Measurements from ENCODE around the gene PATJ.

The PATJ gene

DNA sequence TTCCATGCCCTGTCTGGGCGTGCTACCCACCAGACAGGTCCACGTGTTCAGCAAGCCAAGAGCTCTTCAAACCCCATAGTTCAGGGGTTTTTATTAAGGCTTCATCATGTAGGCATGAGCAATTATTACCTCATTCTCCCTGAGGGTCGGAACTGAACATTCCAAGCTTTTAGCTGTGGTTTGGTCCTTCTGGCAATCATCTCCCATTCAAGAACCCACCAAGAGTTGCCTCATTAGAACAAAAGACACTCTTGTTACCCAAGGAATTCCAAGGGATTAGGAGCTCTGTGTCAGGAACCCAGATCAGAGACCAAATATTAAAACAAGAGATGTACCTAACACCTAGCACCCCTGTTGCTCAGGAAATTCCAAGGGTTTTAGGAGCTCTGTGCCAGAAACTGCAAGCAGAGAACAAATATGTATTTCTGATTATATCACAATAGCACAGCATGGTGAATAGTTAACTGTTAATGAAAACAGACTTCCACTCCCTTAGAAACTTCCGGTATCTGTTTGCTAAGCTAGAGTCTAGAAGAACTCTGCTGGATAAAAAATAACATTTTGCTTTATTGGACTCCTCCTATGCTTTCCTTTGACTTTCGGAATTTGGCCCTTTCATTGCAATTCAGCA, 251.2 kb downstream of the PATJ start:
- DNase-seq: no peak

DNA sequence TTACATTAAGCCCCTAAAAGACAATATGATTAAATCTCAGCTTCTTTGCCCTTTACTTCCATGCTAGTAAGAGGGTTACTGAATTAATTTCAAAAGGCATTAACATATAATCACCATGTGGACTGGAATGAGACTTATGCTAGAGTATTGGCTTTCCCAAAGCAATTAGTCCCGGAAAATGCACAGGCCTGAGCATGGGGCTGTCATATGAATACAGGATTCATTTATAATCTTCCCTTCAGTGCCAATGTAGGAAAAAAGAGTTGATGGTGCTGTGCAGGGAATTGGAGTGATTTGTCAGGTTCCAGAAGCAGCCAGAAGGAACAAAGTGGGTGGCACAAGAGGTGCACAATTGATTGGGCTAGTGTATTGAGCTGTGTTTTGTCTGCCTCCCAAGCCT, 253.4 kb downstream of the PATJ start:
- no peak for DNase-seq

DNA sequence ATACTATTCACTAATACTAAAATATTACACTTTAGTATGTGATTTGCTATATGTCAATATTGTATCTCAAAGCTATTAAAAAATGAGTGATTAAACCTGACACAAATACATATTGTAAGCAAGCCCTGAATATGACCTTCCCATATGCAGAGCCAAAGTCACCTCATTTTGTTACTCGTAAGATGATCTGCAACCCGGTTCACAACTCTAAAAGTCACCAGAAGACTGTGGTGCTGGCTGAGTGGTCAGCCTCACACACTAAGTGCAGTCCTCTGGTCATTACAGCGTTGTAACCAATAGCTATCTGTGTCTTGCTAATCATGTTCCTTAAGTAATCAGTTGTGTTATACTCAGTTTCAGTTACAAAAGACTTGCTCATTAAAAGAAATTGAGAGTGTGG, 254.8 kb downstream of the PATJ start:
- DNase-seq: no peak

DNA sequence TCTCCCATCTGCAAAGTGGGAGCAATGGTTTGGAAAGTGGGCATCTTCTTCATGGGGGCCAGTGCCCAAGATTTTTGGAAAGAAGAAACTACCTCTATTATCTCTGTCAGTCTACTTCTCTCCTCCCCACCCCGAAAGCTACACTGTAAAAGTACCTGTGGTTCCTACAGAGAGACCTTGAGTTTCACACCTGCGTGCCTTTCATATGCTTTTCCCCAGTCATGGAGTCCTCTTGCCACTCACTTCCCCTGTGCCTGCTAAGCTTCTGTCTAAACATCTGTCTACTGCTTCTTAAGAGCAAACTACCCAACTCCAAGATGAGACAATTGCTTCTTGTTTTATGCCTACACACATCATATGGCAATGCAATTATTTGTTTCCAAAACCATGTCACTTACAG, 261.5 kb downstream of the PATJ start:
- DNase-seq: no peak

DNA sequence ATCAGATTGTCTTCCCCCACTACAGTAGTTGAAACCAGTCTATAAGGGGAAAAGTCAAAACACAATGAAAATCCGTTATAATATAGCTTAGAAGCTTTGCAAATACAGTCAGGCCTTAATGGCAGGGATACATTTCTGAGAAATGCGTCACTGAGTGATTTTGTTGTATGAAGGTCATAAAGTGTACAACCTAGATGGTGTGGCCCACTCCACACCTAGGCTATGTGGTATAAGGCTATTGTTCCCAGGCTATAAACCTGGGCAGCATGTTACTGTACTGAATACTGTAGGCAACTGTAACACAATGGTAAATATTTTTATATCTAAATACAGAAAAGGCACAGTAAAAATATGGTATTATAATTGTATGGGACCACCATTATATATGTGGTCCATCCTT, 264.4 kb downstream of the PATJ start:
- DNase-seq: no peak

DNA sequence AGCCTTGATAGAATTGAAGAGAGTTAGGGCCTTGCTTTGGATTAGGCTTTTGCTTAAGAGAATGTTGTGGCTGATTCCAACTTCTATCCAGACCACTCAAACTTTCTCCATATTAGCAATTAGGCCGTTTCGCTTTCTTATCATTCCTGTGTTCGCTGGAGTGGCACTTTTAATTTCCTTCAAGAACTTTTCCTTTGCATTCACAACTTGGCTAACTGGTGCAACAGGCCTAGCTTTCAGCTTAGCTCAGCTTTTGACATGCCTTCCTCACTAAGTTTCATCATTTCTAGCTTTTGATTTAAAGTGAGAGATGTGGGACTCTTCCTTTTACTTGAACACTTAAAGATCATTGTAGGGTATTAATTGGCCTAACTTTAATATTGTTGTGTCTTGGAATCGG, 268.7 kb downstream of the PATJ start:
- no peak for DNase-seq

DNA sequence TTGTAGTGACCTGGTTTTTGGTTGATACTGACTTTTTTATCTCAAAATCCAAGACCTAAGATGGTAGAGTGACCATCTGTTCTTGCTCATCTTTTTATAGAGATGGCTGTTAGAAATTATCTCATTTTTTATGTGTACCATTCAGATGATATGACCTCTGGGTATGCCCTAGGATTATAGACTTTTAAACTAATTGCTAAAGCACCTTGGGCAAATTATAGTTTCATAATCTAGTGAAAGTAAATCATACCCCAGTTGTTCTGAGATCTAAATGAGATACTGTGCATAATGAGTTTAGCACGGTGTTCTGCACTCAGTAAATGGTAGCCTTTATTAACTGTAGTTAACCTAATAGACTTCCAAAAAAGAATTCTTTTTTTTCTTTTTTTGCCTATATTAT, 269.8 kb downstream of the PATJ start:
- DNase-seq: no peak

DNA sequence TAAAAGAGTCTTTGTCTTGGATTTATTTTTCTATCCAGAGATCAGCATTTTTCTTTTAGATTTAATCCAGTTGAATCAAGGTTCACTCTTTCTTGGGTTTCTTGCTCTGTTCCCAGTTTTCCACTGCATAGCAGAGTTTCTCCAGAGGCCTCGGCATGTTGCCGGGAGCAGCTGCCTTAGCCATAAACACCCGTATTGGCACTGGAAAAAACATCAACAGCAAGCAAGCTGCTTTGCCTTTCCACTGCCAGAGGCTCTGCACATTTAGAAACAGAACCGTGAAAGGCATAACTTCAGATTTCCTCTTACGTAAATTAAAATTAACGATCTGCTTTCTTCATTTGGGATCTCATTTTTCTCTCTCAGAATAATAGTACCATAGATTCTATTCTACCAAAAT, 270.6 kb downstream of the PATJ start:
- DNase-seq: no peak

DNA sequence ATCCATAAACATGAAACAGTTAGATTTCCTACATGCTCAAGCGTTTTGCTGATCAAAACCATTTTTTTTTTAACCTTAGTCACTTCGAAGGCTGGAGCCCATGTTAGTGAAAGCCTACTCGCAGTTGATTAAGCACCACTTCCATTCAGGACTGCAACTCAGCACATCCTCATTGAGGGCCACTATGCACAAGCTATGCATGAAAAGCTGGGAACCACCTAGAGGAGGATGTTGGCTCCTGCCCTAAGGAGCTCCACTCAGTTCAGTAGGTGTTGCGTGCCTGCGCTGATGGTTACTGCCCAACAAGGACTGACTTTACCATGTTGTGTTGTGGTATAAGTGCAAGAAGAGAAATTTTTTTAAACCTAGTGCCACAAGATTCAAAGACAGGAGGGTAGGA, 271.0 kb downstream of the PATJ start:
- no peak for DNase-seq

DNA sequence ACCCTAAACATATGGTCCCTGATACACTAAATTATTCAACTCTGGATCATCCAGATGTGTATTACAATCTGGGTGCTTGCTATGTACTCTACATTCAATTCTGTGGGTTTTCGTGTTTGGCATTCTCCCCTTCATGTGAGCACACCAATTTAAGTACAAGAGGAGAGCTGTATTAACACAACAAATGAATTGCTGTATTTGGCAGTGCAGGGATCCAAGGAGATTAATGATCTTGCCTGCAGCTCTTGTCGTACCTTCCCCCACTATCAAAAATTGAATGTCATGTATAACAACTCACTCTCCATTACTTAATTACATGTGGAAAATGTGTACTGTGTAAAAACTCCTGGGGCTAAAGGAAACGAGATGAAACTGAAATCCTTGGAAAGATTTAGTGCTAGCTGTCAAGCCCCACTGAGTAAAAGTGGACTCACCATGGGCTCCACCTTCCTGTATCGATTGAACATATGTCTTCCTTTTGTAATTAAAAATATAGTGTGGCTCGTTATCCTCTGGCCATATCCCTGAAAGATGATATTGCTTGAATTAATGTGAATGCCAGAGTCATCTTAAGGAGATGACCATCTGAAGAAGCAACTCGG, 280.2 kb downstream of the PATJ start:
- DNase-seq: no peak

DNA sequence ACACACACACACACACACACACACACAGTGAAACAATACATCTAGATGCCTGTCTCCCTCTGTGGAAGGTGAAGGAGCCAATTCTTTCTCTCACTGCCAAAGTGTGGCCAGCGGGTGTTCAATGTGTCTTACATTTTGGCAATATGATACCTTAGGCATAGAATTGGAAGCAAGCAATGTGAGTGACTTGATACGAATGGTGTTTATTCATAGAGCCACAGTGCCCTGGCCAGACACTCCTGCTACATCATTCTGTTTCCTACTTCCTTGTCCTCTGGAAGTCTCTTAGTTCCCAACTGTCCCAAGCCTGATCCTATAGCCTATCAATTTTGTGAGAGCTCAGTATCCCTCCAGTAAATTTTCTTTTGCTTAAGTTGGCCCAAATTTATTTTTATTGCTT, 282.4 kb downstream of the PATJ start:
- no peak for DNase-seq

DNA sequence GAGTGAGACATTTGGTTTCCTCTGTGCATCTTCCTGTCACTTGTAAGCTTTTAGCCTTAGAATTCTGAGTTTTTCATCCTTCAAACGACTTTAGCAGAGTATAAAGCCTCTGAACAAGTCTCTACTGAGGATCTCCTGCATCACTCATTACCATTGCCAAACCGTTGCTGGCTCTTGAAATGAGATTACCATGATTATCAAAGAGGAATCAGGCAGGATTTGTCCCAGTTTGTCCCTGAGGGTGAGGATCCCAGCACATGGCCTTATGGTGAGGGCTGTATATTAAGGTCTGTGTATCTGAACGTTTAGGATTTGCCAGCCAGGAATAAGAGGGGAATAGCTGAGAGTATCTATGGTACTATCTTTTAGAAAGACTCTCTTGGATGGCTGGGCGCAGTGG, 282.9 kb downstream of the PATJ start:
- no peak for DNase-seq

DNA sequence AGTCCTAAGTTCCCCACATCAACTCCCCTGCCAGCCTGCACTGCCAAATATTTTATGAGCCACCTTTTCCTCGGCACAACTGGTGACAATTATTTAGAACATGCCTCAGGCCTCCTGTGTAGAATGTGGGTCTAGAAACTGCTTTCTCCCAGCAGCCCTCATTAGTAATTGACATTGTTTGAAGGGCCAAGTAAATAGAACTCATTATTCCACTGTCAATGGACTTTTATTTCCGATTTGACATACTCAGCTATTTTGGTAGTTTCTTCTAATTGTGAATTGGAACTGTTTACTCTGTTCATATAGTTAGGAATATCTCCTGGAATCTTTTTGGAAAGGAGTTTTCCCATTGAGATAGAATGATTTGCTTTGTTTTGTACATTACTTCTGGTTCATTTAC, 283.6 kb downstream of the PATJ start:
- DNase-seq: no peak

DNA sequence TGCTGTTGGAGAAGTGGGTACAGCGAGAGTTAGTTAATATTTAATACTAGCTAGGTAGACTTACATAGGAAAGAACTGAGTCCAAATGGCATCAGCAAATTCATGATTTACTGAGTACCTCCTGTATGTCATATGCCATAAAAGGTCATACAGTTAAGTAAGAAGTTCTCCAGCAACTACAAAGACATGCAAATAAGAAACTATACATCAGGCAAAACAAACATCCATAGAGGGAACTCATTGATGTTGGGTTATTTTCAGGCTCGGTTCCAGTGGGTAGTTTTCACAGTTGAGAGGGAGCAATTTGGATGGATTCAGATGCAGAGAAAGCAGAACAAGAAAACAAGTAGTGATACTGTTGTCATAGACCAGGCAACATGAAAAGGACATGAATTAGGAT, 287.4 kb downstream of the PATJ start:
- no peak for DNase-seq

DNA sequence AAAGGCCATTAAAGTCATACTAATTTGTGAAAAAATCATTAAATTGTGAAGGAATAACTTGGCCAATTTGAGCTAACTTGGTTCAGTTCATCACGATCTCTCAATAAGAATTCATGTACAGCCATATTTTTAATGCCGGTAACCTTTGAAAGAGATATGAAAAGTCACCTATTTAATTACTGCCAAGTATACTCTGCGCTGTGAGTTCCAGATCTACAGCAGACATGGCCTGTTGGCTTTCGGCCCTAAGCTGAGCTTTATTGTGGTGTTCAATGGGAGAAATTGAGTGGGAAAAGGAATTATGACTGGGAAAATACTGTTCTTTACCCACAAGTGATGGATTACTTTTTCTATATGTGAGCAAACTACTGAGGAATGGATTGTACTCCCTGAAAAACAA, 292.5 kb downstream of the PATJ start:
- DNase-seq: no peak

DNA sequence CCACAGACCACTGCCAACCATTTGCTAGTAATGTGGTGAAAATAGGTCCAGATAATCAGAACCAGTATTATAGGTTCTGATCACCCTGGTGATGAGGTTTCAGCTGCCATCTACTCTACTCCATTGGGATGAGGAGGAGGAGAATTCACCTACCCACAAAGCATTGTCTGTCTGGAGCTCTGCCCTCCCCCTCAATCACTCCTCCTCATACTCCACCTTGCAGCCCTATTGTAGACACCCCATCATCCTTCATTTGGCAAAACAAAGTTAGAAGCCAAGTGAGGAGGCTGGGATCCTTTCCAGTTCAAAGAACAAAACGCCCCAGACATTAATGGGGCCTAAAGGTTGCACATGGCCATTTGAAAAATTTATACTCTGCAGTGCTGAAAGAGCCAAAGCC, 295.0 kb downstream of the PATJ start:
- DNase-seq: no peak

DNA sequence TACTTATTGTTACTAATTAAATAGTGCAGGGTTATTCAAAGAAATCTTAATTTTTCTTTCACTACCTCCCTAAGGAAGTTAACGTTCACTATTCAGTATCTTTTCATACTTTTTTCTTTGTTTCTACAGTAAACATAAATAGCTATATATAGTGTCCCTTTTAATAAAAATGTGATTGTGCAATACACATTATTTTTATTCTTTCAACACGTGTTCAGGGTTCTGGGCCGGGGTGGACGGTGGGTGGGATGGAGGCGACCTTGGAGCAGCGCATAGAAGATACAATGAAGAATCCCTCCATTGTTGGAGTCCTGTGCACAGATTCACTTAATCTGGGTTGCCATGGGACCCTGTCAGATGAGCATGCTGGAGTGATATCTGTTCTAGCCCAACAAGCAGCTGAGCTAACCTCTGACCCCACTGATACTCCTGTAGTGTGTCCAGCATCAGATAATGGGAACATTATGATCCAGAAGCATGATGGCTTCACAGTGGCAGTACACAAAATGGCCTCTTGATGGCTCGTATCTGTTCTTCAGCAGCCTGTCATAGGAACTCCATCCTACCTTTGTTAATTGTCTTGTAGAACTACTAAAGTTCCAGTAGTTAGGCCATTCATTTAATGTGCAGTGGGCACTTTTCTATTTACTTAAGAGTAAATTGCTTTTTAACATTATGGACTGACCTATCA, 296.5 kb downstream of the PATJ start:
- no peak for DNase-seq

DNA sequence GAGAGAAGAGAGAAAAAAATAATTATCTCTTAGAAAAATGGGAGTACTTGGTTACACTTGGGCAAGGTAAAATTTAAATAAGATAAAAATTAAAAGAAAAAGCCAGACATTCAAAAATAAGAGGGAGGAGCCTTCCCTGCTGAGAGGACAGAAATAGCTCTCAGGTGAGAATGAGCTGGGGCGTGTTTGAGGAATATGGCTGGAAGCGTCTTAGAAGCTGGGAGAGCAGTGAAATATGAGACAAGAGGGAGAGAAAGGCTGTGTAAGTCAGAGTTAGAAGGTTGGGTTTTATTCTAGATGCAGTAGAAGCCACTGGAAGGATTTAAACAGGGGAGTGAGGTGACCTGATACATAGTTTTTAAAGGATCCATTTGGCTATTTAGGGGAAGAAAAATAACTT, 298.2 kb downstream of the PATJ start:
- no peak for DNase-seq

DNA sequence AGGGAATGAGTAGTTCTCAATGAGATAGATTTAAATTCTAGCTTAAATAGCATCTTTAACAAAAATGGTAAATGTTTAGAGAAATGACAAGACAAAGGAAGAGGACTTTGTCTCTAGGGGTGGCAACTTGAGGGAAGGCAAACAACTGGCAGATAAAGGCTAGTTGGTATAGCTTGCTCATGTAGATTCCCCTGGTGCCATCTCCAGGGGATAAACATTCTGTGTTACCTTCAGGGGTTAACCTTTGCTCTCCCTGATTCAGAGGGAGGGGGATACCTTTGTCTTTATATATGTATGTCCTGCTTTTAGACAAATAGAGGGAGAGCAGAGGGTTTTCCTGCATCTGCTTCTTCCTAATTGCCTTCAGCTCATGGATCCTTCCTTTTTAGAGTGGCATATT, 298.7 kb downstream of the PATJ start:
- no peak for DNase-seq

DNA sequence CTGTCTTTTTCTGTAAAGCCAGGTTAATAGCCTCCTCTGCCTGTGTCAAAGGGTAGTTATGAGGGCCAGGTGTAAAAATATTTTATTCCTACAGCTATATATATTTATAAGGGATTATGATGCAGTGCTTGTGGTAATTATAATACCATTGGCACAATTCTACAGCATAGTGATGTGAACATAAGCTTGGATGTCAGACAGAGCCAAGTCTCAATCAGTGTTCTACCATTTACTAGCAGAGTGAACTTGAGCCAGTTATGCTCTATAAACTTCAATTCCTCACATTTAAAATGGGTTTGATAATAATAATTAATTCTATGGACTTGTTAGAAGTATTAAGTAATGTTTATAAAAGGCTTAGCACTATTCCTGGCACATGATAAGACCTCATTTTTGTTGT, 300.9 kb downstream of the PATJ start:
- DNase-seq: no peak

DNA sequence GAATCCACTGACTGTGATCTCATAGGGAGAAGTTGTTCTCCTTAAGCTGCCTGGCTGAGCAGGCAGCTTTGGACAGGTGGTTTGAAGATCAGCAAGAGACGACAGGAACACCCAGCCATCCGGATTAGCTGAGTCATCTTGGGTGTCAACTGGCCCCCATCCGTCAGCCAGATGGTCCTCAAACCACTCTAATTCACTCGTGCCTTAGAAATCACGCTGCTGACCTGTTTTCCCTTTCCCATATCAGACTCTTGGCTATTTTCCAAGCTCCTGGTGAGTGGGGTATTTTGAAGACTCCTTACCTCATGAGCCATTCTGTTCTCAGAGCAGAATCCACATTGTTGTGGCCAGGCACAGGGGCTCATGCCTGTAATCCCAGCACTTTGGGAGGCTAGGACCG, 303.3 kb downstream of the PATJ start:
- DNase-seq: no peak

DNA sequence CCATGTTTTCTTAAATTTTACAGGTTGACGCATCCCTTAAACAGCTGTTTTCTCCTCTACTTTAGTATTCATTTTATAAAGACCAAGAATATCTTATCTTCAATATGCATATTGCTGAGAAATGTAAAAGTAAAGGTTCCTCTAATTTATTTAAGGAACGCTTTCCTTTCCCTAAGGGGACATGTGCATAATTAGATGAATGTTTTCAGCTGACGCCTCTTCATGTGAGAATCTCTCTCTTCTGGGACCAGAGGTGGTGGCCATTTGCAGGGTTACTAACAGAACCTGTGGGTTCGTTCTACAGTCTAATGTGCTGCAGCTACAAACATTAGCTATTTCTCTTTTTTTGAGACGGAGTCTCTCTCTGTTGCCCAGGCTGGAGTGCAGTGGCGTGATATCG, 304.6 kb downstream of the PATJ start:
- no peak for DNase-seq

DNA sequence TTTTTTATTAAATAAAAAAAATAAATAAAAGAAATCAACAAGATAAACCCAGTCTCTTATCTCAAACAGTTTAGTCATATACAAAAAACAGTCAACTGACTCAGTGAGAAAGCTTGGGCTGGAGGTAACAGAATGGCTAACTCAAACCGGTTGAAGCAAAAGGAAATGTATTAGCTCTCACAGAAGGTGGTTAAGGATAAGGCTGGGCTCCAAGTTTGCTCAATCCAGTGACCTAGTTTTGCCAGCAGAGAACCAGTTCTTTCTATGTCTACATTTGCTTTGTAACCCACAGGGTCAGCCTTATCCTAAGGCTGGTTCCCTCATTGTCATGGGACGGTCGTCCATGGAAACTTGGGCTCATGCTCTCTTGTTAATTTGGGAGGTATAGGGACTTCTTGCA, 307.9 kb downstream of the PATJ start:
- no peak for DNase-seq

DNA sequence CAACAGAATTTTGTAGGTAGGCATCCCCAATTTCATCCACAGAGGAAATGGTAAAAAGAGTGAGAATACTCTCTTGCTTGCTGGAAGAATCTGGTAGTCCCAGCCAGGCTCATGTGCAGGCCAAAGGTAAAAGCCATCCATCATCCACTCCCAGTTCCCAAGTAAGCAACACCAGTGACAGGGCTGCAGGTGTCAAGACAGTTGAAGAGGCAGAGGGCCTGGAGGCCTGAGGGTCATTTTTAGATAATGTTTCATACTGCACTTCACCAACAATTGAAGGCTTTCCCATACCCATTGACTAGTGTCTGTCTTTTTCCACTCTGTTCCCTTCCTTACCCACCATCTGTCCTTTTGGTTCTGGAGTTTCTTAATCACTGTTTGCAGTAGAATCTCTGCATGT, 310.7 kb downstream of the PATJ start:
- no peak for DNase-seq

DNA sequence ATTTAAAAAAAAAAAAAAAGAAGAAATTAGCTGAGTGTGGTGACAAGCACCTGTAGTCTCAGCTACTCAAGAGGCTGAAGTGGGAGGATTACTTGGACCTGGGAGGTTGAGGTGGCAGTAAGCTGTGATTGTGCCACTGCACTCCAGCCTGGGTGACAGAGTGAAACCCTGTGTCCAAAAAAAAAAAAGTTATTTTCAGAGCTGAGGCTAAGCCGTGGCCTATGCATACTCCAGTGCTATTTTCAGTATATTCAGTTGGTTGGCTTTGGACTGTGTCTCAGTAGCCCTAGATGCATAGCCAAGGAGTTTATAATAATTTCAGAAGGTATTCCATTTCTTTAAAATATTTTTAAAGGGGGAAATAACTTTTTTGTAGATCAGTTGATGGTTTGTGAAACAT, 311.9 kb downstream of the PATJ start:
- DNase-seq: no peak

Measured in inflammatory macrophage treated with lipopolysaccharide for 1 hour (primary cell).